NT2/D1 (cell line): ENCODE data around the gene PRICKLE1.

ENCODE experiments used
- DNase-seq: peaks from one replicate; pipeline ENCODE4 v3.0.0-alpha.2; 2011; ENCODE audit warnings: low read depth, low spot score
- H3K27me3 ChIP-seq: 2 replicates; pipeline ENCODE4 v1.6.0; 2011; ENCODE audit warnings: mild to moderate bottlenecking; ENCODE audit not compliant: insufficient read length, insufficient read depth
- H3K36me3 ChIP-seq: 2 replicates; pipeline ENCODE4 v1.6.1; 2011; ENCODE audit warnings: mild to moderate bottlenecking, low read length, mixed read lengths; ENCODE audit not compliant: insufficient read depth, insufficient read length
- H3K4me1 ChIP-seq: 2 replicates; pipeline ENCODE4 v1.5.1; 2011; ENCODE audit not compliant: insufficient read depth, insufficient read length
- H3K4me3 ChIP-seq: 2 replicates; pipeline ENCODE4 v1.5.1; 2011; ENCODE audit warnings: low read depth; ENCODE audit not compliant: insufficient read length
- H3K9ac ChIP-seq: 2 replicates; pipeline ENCODE4 v1.6.0; 2011; ENCODE audit warnings: low read depth; ENCODE audit not compliant: insufficient read length
- H3K9me3 ChIP-seq: 2 replicates; pipeline ENCODE4 v1.5.1; 2011; ENCODE audit warnings: mild to moderate bottlenecking, low read length; ENCODE audit not compliant: insufficient read depth
- SUZ12 ChIP-seq: IDR thresholded peaks from 2 replicates; pipeline ENCODE4 v1.6.1; 2011; ENCODE audit not compliant: insufficient read length, insufficient read depth; ENCODE audit errors: extremely low read depth
- YY1 ChIP-seq: IDR thresholded peaks from 2 replicates; pipeline ENCODE4 v1.6.1; 2011; ENCODE audit not compliant: insufficient read length, insufficient read depth
- ZNF274 ChIP-seq: IDR thresholded peaks from 2 replicates; pipeline ENCODE4 v1.6.1; 2011; ENCODE audit warnings: mild to moderate bottlenecking, low read depth, low read length

Gene PRICKLE1

GRCh38 chr12:42482041-42482747, 107.4 kb downstream of the PRICKLE1 start:
- Histone ChIP-seq H3K9ac (peak overlapping the region; percentile 97), H3K36me3 (peaks cover 7% of the 10 kb centered on the region), H3K4me3 (peak overlapping the region; percentile 90), H3K9me3 (no peaks in the 10 kb centered on the region), H3K27me3 (peaks cover 15% of the 10 kb centered on the region), H3K4me1 (no peaks in the 10 kb centered on the region)
- DNase-seq: no peak
- TF ChIP-seq YY1 (no peak), SUZ12 (no peak)

DNA sequence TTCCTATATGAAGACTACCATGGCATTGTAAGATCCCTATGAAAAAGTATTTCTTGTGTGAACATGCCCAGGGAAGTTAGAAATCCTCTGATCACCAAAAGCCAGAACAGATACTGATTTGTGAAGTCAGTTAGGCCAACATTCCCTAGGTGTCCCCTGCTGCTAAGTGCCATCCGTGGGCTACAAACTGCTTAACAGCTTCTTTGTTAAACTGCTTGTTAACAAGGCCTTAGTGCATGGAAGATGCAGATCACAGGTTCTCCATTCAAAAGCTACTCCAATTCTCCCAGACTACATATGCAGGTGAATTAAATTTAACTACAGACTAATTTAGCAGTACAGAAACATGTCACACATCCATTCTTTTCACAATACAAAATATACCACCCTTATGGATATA, 108.2 kb downstream of the PRICKLE1 start:
- Histone ChIP-seq H3K4me1 (no peaks in the 10 kb centered on the region), H3K4me3 (peak overlapping the region; percentile 90), H3K9ac (no peak overlapping the region), H3K27me3 (peaks cover 14% of the 10 kb centered on the region), H3K36me3 (peaks cover 7% of the 10 kb centered on the region), H3K9me3 (no peaks in the 10 kb centered on the region)
- DNase-seq: peak; percentile 78
- TF ChIP-seq SUZ12 (no peak), ZNF274 (no peak), YY1 (no peak)

- DNase-seq: no peak
- no peak for TF ChIP-seq YY1
- no peak for TF ChIP-seq ZNF274
- no peak for TF ChIP-seq SUZ12
- H3K27me3 ChIP-seq: peaks cover 14% of the 10 kb centered on the region
- no peak overlapping the region for H3K9ac ChIP-seq
- H3K4me1 ChIP-seq: no peaks in the 10 kb centered on the region
- H3K36me3 ChIP-seq: peaks cover 7% of the 10 kb centered on the region
- H3K9me3 ChIP-seq: no peaks in the 10 kb centered on the region
- H3K4me3 ChIP-seq: no peak overlapping the region
Observed at GRCh38 chr12:42477941-42478340, 111.6 kb downstream of the PRICKLE1 start.

DNA sequence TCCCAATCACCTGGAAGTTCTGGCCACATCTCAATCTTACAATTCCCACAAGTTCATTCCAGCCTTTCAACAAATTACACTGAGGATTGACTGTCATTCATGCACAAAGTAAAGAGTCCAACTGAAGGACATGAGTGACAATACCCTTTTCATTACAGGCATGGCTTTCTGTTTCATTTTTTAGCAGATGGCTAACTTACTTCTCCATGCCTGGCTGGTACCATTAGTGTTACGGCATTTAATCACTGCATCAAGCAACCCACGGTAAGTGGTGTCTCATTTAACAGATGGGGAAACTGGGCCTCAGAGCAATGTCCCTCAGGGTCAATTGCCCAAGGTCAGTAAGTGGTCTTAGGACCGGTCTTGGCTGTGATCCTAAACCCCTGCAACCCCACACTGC, 114.4 kb downstream of the PRICKLE1 start:
- H3K9ac ChIP-seq: no peak overlapping the region
- DNase-seq: no peak
- no peak overlapping the region for H3K4me3 ChIP-seq
- H3K9me3 ChIP-seq: no peaks in the 10 kb centered on the region
- peaks cover 3% of the 10 kb centered on the region for H3K27me3 ChIP-seq
- no peaks in the 10 kb centered on the region for H3K4me1 ChIP-seq
- no peak for TF ChIP-seq YY1
- TF ChIP-seq SUZ12: no peak
- TF ChIP-seq ZNF274: no peak
- H3K36me3 ChIP-seq: peaks cover 25% of the 10 kb centered on the region

GRCh38 chr12:42474391-42474790, 115.2 kb downstream of the PRICKLE1 start:
- no peaks in the 10 kb centered on the region for H3K4me1 ChIP-seq
- no peak overlapping the region for H3K4me3 ChIP-seq
- TF ChIP-seq ZNF274: no peak
- TF ChIP-seq YY1: no peak
- no peak for TF ChIP-seq SUZ12
- peaks cover 29% of the 10 kb centered on the region for H3K36me3 ChIP-seq
- no peaks in the 10 kb centered on the region for H3K9me3 ChIP-seq
- no peaks in the 10 kb centered on the region for H3K27me3 ChIP-seq
- DNase-seq: no peak
- H3K9ac ChIP-seq: no peak overlapping the region

- H3K4me1 ChIP-seq: no peaks in the 10 kb centered on the region
- DNase-seq: no peak
- TF ChIP-seq YY1 (no peak), SUZ12 (no peak), ZNF274 (no peak)
Observed at GRCh38 chr12:42473561-42473960, 116.0 kb downstream of the PRICKLE1 start.

DNA sequence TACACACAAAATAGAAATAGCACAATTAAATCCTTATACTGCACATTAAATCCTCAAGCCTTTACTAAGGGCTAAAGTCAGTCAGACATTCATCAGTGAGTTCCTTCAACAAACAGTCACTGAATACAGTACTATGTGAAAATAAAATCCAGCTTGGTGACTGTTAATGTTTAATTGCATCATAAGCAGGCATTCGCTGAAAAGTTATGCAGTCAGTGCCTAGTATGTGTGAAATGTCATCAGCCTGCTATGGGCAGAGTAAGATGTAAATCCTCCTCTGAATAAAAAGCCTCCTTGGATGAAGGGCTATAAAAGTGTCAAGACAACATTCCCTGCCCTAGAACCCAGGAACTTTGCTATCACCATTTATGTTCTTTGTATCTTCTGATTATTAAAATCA, 116.4 kb downstream of the PRICKLE1 start:
- no peak for DNase-seq
- no peak for TF ChIP-seq SUZ12
- no peak for TF ChIP-seq YY1
- no peak for TF ChIP-seq ZNF274
- no peaks in the 10 kb centered on the region for H3K4me1 ChIP-seq
- H3K9me3 ChIP-seq: no peaks in the 10 kb centered on the region
- H3K27me3 ChIP-seq: no peaks in the 10 kb centered on the region
- peaks cover 37% of the 10 kb centered on the region for H3K36me3 ChIP-seq
- H3K4me3 ChIP-seq: no peak overlapping the region
- H3K9ac ChIP-seq: no peak overlapping the region

More at GRCh38 chr12:42473561-42473960, 116.0 kb downstream of the PRICKLE1 start:
- H3K27me3 ChIP-seq: no peaks in the 10 kb centered on the region
- no peaks in the 10 kb centered on the region for H3K9me3 ChIP-seq
- H3K4me3 ChIP-seq: no peak overlapping the region
- peaks cover 32% of the 10 kb centered on the region for H3K36me3 ChIP-seq
- H3K9ac ChIP-seq: no peak overlapping the region

GRCh38 chr12:42472376-42472775, 117.2 kb downstream of the PRICKLE1 start:
- TF ChIP-seq SUZ12: no peak
- no peak for TF ChIP-seq YY1
- no peak for TF ChIP-seq ZNF274
- no peak overlapping the region for H3K9ac ChIP-seq
- H3K4me1 ChIP-seq: no peaks in the 10 kb centered on the region
- H3K36me3 ChIP-seq: peaks cover 44% of the 10 kb centered on the region
- DNase-seq: no peak
- no peaks in the 10 kb centered on the region for H3K9me3 ChIP-seq
- no peaks in the 10 kb centered on the region for H3K27me3 ChIP-seq
- no peak overlapping the region for H3K4me3 ChIP-seq
